ENCODE data around the gene BICD1.
"Not testable (repeated sequence)": the region's sequence is repeated elsewhere in the genome, so short reads cannot be mapped to it uniquely, and the experiment has no call there.

BICD1 gene

GRCh38 chr12:32146074-32146873 is 39.6 kb downstream of the BICD1 start:
- DNase-seq = no peak

- DNase-seq = no peak
Measured at GRCh38 chr12:32148372-32148771, 41.7 kb downstream of the BICD1 start.

- no peak for DNase-seq
Measured at GRCh38 chr12:32149489-32149888, 42.8 kb downstream of the BICD1 start.

- no peak for DNase-seq
Measured at GRCh38 chr12:32151086-32151485, 44.4 kb downstream of the BICD1 start.

- no peak for DNase-seq
Measured at GRCh38 chr12:32151552-32151951, 44.9 kb downstream of the BICD1 start.

GRCh38 chr12:32155041-32155440 is 48.4 kb downstream of the BICD1 start:
- DNase-seq = no peak

- DNase-seq = no peak
Measured at GRCh38 chr12:32155961-32156529, 49.4 kb downstream of the BICD1 start.

GRCh38 chr12:32158525-32158924 is 51.9 kb downstream of the BICD1 start:
- no peak for DNase-seq

GRCh38 chr12:32159381-32159780 is 52.7 kb downstream of the BICD1 start:
- DNase-seq = no peak

GRCh38 chr12:32159925-32160324 is 53.3 kb downstream of the BICD1 start:
- no peak for DNase-seq

GRCh38 chr12:32161058-32161457 is 54.4 kb downstream of the BICD1 start:
- no peak for DNase-seq

GRCh38 chr12:32163596-32163995 is 56.9 kb downstream of the BICD1 start:
- DNase-seq = no peak

GRCh38 chr12:32166510-32166909 is 59.9 kb downstream of the BICD1 start:
- no peak for DNase-seq

- DNase-seq = no peak
Measured at GRCh38 chr12:32170437-32170998, 63.9 kb downstream of the BICD1 start.

GRCh38 chr12:32171211-32171610 is 64.6 kb downstream of the BICD1 start:
- no peak for DNase-seq

- no peak for DNase-seq
Measured at GRCh38 chr12:32176606-32177005, 70.0 kb downstream of the BICD1 start.

GRCh38 chr12:32178341-32179010 is 71.8 kb downstream of the BICD1 start:
- DNase-seq = no peak

- DNase-seq = no peak
Measured at GRCh38 chr12:32179011-32179395, 72.4 kb downstream of the BICD1 start.

- DNase-seq = no peak
Measured at GRCh38 chr12:32181498-32182175, 75.0 kb downstream of the BICD1 start.

GRCh38 chr12:32183650-32184049 is 77.0 kb downstream of the BICD1 start:
- DNase-seq = no peak

- DNase-seq = not testable (repeated sequence)
Measured at GRCh38 chr12:32187127-32187526, 80.5 kb downstream of the BICD1 start.

- DNase-seq = no peak
Measured at GRCh38 chr12:32191445-32191844, 84.8 kb downstream of the BICD1 start.
